HG03139 (cell line): ENCODE data around the gene MFNG.
"Not testable (repeated sequence)": the region's sequence is repeated elsewhere in the genome, so short reads cannot be mapped to it uniquely, and the experiment has no call there.

Source experiments
- ATAC-seq: cut with Tn5 transposase; IDR thresholded peaks from one replicate; pipeline ENCODE4 v1.9.1; 2021; ENCODE audit not compliant: unreplicated experiment

The MFNG gene

GRCh38 chr22:37476389-37477329, 9.5 kb downstream of the MFNG start:
- ATAC-seq, result no peak

- ATAC-seq, result no peak
Measured at GRCh38 chr22:37474447-37475090, 11.6 kb downstream of the MFNG start.

GRCh38 chr22:37473437-37473946, 12.7 kb downstream of the MFNG start:
- no peak for ATAC-seq

- ATAC-seq, result no peak
Measured at GRCh38 chr22:37472418-37473006, 13.7 kb downstream of the MFNG start.

GRCh38 chr22:37471727-37472417, 14.3 kb downstream of the MFNG start:
- no peak for ATAC-seq

GRCh38 chr22:37470087-37470445, 16.1 kb downstream of the MFNG start:
- ATAC-seq, result no peak

GRCh38 chr22:37469416-37470086, 16.6 kb downstream of the MFNG start:
- no peak for ATAC-seq

GRCh38 chr22:37468201-37468695, 17.9 kb downstream of the MFNG start:
- ATAC-seq, result not testable (repeated sequence)

- ATAC-seq, result no peak
Measured at GRCh38 chr22:37467391-37467955, 18.7 kb downstream of the MFNG start.

- no peak for ATAC-seq
Measured at GRCh38 chr22:37464181-37464580, 22.0 kb downstream of the MFNG start.

- ATAC-seq, result no peak
Measured at GRCh38 chr22:37462983-37463382, 23.2 kb downstream of the MFNG start.

- no peak for ATAC-seq
Measured at GRCh38 chr22:37462436-37462835, 23.7 kb downstream of the MFNG start.

GRCh38 chr22:37461961-37462360, 24.2 kb downstream of the MFNG start:
- ATAC-seq, result no peak

GRCh38 chr22:37460684-37461083, 25.5 kb downstream of the MFNG start:
- no peak for ATAC-seq

- no peak for ATAC-seq
Measured at GRCh38 chr22:37459206-37459605, 27.0 kb downstream of the MFNG start.

GRCh38 chr22:37457093-37457893, 28.9 kb downstream of the MFNG start:
- ATAC-seq, result no peak

GRCh38 chr22:37456346-37456745, 29.8 kb downstream of the MFNG start:
- no peak for ATAC-seq

GRCh38 chr22:37455896-37456295, 30.3 kb downstream of the MFNG start:
- no peak for ATAC-seq
